ENCODE results near the gene SNX8.
"Not testable (repeated sequence)": the region's sequence is repeated elsewhere in the genome, so short reads cannot be mapped to it uniquely, and the experiment has no call there.

SNX8 gene

GRCh38 chr7:2350055-2350454, 35.8 kb upstream of the SNX8 start:
- no peak for TF ChIP-seq CTCF (IDR thresholded peaks at IDR 0.05; ENCODE audit: extremely low read depth, missing control alignments)

GRCh38 chr7:2347351-2348063, 33.3 kb upstream of the SNX8 start:
- not testable (repeated sequence) for DNase-seq (ENCODE audit: low spot score)

More at GRCh38 chr7:2350055-2350454, 35.8 kb upstream of the SNX8 start:
- DNase-seq (ENCODE audit: low spot score) = no peak

GRCh38 chr7:2336626-2337299, 22.5 kb upstream of the SNX8 start:
- no peak for TF ChIP-seq CTCF (IDR thresholded peaks at IDR 0.05; ENCODE audit: extremely low read depth, missing control alignments)
- no peak for DNase-seq (ENCODE audit: low spot score)

- DNase-seq (ENCODE audit: low spot score) = not testable (repeated sequence)
Observed at GRCh38 chr7:2332606-2333231, 18.5 kb upstream of the SNX8 start.

- no peak for DNase-seq (ENCODE audit: low spot score)
Observed at GRCh38 chr7:2331707-2332106, 17.5 kb upstream of the SNX8 start.

GRCh38 chr7:2330493-2330892, 16.3 kb upstream of the SNX8 start:
- no peak for DNase-seq (ENCODE audit: low spot score)
- no peak for TF ChIP-seq CTCF (IDR thresholded peaks at IDR 0.05; ENCODE audit: extremely low read depth, missing control alignments)

More at GRCh38 chr7:2331707-2332106, 17.5 kb upstream of the SNX8 start:
- TF ChIP-seq CTCF (IDR thresholded peaks at IDR 0.05; ENCODE audit: extremely low read depth, missing control alignments) = no peak

GRCh38 chr7:2326951-2327350, 12.7 kb upstream of the SNX8 start:
- DNase-seq (ENCODE audit: low spot score) = no peak
- no peak for TF ChIP-seq CTCF (IDR thresholded peaks at IDR 0.05; ENCODE audit: extremely low read depth, missing control alignments)

- no peak for TF ChIP-seq CTCF (IDR thresholded peaks at IDR 0.05; ENCODE audit: extremely low read depth, missing control alignments)
- DNase-seq (ENCODE audit: low spot score) = no peak
Observed at GRCh38 chr7:2325162-2325561, 10.9 kb upstream of the SNX8 start.
